ENCODE data around the gene HJURP.

HJURP gene

GRCh38 chr2:233830111-233830802, 24.1 kb downstream of the HJURP start:
- no peak for FAIRE-seq

DNA sequence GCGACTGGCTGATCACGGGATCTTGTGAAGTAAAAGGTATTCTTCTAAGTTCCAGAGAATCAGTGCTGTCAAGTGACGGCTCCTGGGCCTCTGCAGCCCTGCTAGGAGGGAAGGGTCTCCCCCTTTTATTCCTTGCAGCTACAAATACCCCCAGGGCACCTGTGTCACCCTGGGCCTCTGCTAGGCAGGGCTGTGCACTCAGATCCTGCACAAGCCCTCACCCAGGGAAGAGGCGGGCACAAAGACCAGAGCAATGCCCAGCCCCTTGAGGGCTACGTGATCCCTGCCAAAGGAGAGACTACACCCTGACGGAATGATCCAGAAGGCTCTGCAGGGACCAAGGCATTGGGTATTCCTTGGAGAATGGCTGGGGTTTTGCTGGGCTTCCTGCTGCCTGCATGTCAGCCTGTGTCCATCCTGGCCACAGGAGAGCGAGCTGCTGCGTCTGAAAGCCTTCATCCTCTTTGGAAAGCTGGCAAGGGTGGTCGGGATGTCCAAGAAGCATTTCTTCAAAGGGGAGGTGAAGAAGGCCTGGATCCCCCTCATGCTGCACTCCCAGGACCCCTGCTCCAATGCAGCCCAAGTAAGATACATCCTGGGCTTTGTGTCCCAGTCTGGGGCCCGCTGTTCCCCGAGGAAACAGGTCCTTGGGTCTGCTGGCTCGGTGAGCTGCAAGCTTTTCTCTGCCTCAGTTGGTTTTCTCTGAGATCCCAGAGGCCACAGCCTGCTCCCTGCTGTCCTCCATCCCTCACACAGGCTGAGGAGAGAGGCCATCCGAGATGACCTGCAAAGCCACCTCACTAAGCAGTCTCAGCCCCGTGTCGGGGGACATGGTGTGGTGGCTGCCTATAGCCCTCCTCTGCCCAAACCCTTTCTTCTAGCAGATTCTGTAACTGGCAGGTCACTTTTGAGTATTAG, 24.9 kb downstream of the HJURP start:
- FAIRE-seq: no peak

DNA sequence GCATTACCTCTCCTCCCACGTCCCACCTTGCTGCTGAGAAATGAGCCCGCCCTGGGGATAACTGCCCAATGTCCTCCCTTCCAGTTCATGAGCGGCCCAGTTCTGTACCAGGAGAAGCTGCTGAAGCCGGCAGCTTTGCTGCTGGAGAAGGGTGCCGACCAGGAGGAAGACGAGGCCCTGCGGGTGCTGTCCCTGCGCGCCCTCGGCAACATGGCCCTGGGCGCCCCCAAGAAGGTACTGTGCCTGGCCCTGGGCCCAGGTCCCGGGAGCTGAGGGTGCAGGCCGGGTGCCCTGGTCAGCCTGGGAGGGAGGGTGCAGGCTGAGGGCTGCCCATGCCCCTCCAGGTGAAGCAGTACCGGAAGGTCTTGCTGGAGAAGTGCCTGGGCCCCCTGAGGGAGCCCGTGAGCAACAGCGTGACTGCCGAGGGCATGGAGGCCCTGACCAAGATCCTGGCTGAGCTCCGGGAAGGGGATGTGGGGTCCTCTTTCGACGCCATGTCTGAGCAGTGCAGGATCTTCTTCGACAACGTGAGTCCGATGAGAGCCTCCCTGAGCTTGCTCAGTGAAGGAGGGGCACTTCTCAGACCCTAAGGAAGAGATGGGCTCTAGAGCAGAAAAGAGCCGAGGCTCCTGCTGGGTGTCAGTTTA, 25.7 kb downstream of the HJURP start:
- no peak for FAIRE-seq

- FAIRE-seq: no peak
Measured at GRCh38 chr2:233824373-233824772, 30.0 kb downstream of the HJURP start.

DNA sequence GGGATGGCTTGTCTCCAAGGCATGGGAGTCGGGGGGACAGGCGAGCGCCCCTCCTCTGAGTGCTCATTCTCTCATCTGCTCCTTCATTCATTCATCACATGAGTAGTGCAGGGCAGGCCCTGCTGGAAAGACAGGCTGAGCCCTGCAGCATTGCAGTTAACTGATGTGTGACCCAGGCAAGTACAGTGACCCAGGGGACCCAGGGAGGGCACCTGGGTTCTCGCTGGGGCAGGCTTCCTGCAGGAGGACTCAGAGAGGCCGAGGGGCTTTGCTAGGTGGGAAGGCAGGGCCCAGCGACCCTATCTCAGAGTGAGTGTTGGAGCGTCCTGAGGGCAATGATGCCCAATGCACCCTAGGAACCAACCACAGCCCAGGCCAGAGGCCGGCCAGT, 30.6 kb downstream of the HJURP start:
- FAIRE-seq: no peak

- FAIRE-seq: no peak
Measured at GRCh38 chr2:233822781-233823730, 31.3 kb downstream of the HJURP start.

DNA sequence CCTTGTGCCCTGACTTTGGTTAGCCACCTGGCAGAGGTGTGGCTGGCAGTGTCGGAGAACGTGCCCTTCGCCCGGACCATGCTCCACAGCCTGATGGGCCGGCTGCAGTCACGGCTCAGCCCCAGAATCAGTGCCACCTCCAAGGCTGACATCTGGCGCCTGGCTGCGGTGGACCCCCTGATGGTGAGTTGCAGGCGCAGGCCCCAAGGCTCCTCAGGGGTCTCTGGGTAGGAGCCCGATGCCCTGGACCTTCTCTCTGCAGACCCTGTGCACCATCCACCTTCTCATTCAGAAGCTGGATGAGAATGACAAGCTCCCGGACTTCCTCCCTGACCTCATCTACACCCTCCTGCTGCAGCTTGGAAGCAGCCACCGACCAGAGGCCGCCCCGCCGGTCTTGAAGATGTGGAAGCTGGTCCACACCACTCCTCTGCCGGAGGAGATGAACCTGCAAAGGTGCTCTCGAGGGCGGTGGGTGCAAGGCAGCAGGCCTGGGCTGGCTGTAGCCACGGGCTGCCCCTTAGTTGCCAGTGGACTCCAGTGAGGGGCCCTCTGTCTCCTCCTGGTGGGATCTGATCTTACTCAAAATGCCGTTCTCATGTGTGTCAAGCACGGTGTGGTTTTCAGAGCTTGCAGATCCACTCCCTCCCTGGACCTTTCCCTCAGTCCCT, 32.1 kb downstream of the HJURP start:
- no peak for FAIRE-seq

DNA sequence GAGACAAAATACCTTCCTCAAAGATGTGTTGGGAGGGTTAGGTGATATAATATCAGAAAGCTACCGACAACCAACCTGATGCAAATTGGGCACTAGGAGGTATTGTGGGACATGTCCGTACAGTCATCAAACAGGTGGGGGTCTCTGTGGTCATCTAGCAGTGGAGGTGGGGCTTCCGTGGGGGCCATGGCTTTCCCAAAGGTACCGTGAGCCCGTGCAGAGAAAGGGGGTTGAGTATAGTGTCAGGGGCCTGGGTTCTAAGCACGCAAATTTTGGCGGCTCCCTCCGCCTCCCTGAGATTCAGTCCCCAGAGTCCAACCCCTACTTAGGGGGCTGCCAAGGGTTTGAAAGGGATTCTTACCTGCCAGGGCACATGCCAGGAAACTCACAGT, 32.6 kb downstream of the HJURP start:
- FAIRE-seq: no peak

- no peak for FAIRE-seq
Measured at GRCh38 chr2:233821196-233821595, 33.1 kb downstream of the HJURP start.

DNA sequence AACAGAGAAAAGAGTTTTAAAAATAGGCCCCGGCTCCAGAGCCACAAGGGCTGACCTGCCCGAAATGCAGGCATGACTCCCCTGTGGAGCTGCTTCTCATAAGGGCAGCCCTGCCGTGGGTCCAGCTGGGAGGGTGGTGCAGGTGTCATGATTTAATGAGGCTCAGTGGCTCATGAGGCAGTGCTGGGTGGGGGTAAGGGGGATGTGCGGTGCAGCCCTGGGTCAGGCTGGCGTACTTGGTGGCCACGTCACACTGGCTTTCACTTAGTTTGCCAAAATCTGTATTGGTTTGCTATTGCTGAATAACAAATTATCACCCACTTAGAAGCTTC, 33.6 kb downstream of the HJURP start:
- FAIRE-seq: no peak

DNA sequence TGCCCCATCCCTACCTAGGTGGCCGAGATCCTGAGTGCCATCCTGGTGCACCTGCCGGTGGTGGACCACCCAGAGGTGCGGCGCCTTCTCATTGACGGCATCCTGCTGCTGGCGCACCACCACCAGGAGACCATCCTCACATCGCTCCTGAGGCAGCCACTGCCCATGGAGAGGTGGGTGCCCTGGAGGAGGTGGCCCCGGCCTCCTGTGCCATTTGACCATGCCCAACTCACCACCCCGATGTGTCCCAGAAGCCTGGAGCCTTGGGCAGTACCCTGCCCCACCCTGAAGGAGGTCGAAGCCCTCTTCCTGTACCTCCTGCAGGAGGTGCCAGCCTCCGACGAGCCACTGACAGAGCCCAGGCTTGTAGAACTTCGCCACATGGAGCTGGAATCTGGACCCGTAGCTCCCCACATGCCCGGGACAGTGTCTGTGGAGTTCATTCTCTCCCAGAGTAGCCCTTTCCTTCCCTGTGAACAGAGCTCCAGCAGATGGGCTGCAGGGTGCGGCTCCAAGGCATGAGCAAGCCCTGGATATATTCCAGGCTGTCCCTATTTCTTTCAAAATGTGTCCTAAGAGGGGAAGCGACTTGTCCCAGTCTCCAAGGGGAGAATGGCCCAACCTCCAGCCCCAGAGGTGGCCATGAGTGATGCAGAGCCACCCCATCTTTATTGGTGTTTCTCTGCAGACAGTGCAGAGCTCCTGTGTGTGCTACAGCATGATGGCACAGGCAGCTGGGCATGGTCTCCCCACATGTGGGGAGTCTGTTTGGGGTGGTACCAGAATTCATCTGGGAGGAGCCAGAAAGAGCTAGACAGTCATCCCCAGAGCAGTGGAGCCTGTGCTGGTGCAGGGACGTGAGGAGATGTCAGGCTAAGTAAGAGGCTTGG, 34.2 kb downstream of the HJURP start:
- FAIRE-seq: no peak

DNA sequence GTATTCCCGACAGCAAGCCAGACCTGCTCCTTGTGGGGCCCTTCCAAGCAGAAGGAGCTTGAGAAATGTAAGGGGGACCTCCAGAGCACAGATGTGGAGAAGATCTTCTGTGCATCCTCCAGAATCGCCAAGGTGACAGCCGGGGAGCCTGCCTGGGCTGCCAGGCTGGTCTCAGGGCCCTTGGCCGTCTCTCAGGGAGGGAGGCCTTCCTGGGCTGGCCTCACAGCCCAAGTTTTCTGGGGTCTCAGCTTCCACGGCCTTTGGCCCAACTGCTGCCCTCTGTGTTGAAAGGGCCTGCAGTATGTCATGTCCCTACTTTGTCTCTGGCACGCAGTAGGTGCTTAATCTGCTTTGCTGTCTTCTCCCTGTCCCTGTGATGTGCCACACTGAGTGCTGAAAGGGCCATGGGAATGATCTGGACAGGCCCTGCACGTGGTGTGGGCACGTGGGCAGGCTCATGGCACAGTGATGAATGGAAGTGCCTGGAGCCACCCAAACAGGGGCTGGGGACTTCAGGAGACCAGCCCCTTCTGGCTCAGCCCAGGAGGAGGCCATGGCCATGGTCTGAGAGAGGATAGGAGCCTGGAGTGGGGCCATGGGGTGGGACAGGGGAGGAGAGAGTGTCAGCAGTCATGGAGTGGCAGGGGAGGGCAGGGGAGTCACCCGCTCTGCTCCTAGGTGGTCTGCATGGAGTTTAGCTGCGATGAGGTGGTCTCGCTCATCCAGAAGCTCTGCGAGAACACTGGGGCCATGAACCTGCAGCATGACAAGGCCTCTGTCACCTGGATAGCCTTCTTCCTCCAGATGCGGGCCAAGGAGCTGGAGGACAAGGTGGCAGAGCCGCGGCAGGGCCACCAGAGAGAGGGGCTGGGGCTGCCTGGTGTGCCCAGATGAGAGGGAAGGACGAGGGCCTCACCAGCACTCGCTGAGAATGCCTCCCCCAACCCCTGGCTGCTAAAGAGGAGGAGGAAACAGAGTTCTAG, 35.4 kb downstream of the HJURP start:
- no peak for FAIRE-seq

GRCh38 chr2:233817995-233818638, 36.2 kb downstream of the HJURP start:
- FAIRE-seq: no peak

DNA sequence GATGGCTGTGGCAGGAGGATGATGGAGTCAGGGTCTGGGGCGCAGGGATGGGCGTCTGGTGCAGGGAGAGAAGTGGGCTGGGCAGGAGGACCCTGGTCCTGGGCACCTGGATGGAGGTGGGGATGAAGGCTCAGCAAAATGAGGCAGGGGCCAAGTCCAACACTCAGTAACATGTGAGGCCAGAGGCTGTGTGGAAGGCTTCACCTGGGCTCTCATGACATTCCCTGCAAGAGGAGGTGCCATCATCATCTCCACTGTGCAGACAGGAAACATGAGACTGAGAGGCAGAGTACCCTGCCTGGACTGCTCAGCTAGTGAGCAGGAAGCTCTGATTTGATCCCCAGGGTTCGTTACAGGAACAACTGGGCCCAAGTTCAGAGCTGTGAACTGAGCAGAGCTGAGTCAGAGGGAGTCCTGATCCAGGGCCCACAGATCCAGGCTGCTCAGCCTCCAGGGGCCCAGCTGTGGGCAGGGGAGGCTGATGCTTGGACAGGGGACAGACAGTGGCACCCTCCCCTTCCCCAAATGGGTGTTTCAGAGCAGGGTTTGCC, 36.9 kb downstream of the HJURP start:
- FAIRE-seq: no peak

- FAIRE-seq: no peak
Measured at GRCh38 chr2:233816771-233817170, 37.6 kb downstream of the HJURP start.

DNA sequence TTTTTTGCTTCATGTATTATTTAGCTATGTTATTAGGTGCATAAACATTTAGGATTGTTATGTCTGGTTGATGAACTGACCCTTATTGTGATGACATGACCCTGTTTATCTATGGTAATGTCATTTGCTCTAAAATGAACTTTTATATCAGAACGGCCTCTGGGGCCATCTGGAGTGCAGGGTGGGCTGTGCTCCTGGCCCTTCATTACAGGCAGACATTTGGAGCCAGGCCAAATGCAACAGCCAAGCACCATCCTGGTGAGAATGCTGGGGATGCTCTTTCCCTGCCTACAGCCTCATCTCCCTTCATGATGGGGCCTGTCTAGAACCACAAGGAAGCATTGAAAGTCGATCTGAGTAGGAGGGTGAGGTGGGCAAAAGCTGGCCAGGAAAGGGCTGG, 38.0 kb downstream of the HJURP start:
- FAIRE-seq: no peak

GRCh38 chr2:233815861-233816260, 38.5 kb downstream of the HJURP start:
- FAIRE-seq: no peak

DNA sequence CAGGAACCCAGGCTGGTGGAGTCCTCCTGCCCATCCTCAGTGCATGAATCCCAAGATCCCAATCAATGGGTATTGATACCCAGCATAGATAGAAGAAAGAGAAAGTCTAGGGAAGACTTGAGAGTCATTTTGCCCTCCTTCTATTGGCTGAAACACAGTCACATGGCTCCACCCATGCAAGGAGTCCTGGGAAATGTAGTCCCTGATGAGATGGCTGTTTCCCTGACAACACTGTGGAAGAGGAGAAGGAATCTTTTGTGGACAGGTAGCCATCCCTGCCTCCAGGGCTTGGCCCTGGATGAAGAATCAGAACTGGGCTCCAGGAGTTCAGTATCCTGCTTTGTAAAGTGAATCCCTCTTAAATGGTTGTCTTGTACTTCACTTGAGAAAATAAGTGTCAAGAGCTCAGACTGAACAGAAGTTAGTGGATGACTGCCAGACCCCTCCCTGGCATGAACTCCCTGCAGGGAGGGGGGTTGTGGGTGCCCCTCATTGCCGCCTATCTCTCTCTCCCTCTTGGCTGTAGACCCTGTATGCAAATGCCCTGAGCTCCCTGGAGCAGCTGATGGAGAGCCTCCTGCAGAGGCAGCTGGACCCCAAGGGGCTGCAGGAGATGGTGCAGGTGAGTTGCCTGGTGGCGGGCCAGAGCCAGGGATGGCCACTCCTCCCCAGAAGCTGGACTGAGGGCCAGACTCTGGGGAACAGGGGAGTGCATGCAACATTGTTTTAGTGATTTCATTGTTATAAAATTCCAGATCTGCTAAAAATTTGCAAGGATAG, 40.1 kb downstream of the HJURP start:
- FAIRE-seq: no peak

Measured in G401.6 (cell line).